Activated CD8-positive, alpha-beta memory T cell treated with anti-CD3 and anti-CD28 coated beads, Interleukin-2, amount 50 U/mL, for 4 hours (primary cell): ENCODE results near the gene PARD6G.
"Not testable (repeated sequence)": the region's sequence is repeated elsewhere in the genome, so short reads cannot be mapped to it uniquely, and the experiment has no call there.

Experiments
- DNase-seq: peaks from one replicate; pipeline ENCODE4 v3.0.0-alpha.2; 2020

Gene PARD6G

DNA sequence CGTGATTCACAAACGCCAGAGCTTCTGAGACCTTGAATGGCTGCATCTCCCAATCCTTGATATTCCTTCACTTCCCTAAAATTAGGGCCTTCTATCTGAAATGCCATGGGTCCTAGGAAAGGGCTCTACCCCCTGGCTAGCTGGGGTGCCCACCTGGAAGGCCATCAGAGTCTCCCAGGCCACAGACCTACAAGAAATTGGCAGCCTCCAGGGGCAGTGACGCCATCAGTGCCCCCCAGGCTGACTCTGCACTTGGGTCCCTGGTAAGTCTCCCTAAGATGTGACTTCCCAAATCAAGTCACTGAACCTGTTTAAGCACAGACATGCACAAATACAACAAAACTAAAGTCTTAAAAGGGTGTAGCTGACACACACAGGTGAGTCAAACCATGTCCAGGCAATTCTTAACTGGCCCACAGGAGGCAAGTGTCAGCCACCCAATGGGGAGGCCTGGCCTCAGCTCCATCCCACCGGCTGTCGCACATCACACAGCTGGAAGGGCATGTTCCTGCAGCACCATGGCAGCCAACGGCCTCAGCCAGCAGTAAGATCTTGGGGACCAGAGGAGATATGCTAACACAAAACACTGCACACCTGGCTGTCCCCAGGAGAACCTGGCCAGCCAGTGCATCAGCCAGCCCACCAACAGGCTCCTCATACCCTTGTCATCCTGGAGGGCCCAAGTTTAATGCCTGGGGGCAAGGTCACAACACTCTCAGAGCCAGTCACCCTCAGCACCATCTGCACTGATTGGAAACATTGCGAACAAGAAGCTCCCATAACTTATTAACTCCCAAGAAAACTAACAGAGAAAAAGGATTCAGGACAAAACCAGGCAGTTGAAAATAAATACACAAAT lies 5.2 kb downstream of the PARD6G start:
- no peak for DNase-seq

- DNase-seq, result no peak
Measured at GRCh38 chr18:80239830-80240229, 7.5 kb downstream of the PARD6G start.

- no peak for DNase-seq
Measured at GRCh38 chr18:80238651-80239260, 8.6 kb downstream of the PARD6G start.

DNA sequence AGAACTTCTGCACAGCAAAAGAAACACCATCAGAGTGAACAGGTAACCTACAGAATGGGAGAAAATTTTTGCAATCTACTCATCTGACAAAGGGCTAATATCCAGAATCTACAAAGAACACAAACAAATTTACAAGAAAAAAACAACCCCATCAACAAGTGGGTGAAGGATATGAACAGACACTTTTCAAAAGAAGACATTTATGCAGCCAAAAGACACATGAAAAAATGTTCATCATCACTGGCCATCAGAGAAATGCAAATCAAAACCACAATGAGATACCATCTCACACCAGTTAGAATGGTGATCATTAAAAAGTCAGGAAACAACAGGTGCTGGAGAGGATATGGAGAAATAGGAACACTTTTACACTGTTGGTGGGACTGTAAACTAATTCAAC lies 9.8 kb downstream of the PARD6G start:
- DNase-seq, result not testable (repeated sequence)

- DNase-seq, result no peak
Measured at GRCh38 chr18:80234398-80234797, 12.9 kb downstream of the PARD6G start.

- no peak for DNase-seq
Measured at GRCh38 chr18:80233899-80234298, 13.4 kb downstream of the PARD6G start.

- DNase-seq, result no peak
Measured at GRCh38 chr18:80233201-80233835, 14.0 kb downstream of the PARD6G start.

GRCh38 chr18:80232710-80233109 lies 14.6 kb downstream of the PARD6G start:
- DNase-seq, result no peak

GRCh38 chr18:80232030-80232429 lies 15.3 kb downstream of the PARD6G start:
- no peak for DNase-seq

GRCh38 chr18:80231616-80232015 lies 15.7 kb downstream of the PARD6G start:
- DNase-seq, result no peak

DNA sequence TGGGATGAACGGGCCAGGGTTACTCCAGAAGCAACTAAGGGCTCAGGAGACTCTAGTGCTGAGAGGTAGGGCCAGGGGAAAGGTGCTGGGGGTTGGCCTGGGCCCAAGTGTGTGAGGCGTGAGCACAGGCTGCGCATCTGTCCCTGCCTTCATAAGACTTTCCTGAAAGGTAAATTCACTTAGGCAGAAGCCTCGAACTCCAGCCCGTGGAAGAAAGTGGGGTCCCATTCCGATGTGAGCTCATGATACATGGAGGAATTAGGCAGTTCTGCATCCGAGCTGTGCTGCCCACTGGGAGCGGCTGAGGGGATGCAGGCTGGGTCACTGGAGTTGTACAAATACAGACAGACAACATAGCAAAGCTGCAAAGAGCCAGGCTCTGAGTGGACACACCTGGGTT lies 16.2 kb downstream of the PARD6G start:
- DNase-seq, result no peak

GRCh38 chr18:80229766-80230745 lies 17.3 kb downstream of the PARD6G start:
- DNase-seq, result no peak

DNA sequence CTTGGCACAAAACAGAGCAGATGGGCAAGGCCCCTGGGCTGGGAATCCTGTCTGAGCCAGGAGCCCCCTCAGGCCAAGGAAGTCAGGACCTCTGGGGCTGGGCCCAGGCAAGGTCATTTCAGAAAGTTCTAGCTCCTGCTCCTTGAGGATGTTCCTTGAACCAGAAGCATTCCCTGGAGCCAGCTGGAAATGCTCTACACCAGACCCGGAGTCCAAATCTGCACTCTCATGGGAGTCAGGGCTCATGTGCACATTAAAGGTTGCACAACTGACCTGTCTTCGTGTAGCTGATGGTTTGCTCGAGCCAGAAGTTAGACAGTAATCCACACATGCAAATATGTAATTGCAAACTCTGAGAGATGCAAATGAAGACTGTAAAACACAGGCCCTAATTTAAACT lies 18.0 kb downstream of the PARD6G start:
- no peak for DNase-seq

DNA sequence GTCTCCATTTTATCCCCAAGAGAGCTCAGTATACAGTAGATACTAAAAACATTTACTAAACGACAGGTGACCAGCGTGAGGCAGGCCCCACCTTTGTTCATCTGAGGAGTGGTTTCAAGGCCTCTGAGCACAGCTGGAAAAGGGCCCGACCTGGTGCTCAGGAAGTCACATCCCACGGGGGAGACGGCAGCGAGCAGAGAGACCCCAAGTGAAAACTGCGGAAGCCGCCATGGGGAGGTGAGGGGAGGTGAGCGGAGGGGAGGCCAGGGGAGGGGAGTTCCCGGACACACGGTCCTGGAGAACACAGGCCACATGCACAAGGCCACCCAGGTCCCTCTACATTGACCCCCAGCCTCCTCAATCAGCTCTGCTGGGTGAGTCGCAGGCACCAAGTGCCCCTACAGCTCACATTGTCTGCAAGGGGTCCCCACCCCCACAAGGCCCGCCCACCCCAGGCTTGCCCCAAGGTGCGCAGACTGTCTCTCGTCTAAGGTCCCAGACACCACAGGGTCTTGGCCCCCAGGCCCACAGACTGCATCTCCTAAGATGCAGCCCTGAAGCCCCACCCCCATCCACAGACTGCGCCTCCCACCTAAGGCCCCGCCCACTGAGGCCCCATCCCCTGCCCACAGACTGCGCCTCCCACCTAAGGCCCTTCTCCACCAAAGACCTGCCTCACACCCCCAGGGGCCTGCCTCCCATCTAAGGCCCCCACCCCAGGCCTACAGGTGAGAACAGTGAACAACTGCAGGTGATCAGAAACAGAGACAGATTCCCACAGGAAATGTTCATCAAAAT lies 19.1 kb downstream of the PARD6G start:
- no peak for DNase-seq

GRCh38 chr18:80227472-80227871 lies 19.8 kb downstream of the PARD6G start:
- no peak for DNase-seq

DNA sequence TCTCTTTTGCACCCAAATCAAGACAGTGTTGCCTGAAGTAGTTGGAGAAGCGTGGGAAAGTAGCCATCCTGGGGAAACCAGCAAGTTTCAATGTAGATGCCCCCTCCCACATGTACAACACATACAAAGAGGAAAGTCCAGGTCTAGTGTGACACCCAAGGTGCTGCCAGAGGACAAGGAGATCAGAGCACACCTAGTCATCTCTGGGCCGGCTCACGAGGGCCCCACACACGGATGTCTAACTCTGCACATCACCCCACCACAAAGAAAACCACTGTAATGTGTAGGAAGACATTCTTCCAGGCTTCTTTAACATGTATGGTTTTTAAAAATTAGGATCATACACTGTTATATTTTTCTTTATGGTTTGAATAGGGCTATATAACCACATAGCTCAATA lies 21.6 kb downstream of the PARD6G start:
- DNase-seq, result no peak

GRCh38 chr18:80223581-80224148 lies 23.6 kb downstream of the PARD6G start:
- no peak for DNase-seq

DNA sequence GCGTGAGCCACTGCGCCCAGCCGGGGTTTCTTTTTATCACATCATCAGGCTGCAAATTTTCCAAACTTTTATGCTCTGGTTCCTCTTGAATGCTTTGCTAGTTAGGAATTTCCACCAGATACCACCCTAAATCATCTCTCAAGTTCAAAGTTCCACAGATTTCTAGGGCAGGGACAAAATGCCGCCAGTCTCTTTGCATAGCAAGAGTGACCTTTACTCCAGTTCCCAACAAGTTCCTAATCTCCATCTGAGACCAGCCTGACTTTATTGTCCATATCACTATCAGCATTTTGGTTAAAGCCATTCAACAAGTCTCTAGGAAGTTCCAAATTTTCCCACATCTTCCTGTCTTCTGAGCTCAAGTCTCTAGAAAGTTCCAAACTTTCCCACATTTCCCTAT lies 27.8 kb downstream of the PARD6G start:
- DNase-seq, result not testable (repeated sequence)

GRCh38 chr18:80218341-80219227 lies 28.7 kb downstream of the PARD6G start:
- DNase-seq, result no peak

DNA sequence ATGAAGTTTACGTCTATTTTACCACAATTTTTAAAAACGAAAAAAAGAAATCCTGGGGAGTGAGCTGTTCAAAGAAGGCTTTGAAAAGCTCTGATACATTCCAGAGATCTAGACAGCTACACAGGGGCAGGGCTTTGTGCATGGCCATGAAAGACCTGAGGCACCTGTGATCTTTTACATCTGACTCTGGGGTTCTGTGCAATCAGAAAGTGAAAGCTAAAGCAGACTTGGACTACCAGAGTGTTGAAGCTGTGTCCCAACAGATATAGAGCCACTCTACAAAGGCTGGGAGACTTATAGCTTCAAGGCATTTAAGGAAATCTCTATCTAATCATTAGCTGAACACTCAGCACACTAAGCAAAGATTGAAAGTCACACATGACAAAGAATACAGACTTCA lies 34.1 kb downstream of the PARD6G start:
- DNase-seq, result no peak
